Measurements from ENCODE around the gene SSR4.

SSR4 gene

DNA sequence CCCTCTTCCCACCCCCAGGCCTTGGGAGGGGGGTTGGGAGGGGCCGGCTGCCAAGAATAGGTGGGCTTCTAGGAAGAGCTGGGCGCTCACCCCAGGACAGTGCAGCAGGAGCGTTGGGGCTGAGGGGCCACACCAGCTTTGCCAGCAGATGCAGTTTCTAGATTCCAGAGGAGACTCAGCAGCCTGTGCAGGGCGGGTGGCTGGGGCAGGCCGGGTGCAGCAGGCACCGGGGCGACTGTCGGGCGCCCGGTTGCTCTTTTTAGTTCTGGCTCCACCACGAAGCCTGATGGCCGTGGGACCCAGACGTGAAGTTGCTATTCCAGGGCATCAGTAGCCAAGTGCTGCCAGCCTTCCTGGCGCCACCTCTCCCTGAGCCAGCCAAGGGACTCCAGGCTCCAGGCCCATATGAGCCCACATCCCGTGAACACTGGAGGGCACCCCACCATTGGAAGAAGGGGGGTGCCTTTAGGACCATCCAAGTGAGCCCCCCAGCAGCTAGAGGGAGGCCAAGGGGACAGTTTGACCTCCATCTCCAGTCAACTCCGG is 5.8 kb downstream of the SSR4 start:
- in situ Hi-C loops (cut with HindIII; ENCODE audit: low sequenced_read_pairs) = no loop called here
- DNase-seq (ENCODE audit: low read depth, low spot score) = no peak
- TF ChIP-seq, protein P1, sequence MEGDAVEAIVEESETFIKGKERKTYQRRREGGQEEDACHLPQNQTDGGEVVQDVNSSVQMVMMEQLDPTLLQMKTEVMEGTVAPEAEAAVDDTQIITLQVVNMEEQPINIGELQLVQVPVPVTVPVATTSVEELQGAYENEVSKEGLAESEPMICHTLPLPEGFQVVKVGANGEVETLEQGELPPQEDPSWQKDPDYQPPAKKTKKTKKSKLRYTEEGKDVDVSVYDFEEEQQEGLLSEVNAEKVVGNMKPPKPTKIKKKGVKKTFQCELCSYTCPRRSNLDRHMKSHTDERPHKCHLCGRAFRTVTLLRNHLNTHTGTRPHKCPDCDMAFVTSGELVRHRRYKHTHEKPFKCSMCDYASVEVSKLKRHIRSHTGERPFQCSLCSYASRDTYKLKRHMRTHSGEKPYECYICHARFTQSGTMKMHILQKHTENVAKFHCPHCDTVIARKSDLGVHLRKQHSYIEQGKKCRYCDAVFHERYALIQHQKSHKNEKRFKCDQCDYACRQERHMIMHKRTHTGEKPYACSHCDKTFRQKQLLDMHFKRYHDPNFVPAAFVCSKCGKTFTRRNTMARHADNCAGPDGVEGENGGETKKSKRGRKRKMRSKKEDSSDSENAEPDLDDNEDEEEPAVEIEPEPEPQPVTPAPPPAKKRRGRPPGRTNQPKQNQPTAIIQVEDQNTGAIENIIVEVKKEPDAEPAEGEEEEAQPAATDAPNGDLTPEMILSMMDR (IDR thresholded peaks at IDR 0.05; ENCODE audit: low read depth, low read length) = no peak
- no peak overlapping the region for H3K4me3 ChIP-seq (ENCODE audit: low read depth, low read length)

DNA sequence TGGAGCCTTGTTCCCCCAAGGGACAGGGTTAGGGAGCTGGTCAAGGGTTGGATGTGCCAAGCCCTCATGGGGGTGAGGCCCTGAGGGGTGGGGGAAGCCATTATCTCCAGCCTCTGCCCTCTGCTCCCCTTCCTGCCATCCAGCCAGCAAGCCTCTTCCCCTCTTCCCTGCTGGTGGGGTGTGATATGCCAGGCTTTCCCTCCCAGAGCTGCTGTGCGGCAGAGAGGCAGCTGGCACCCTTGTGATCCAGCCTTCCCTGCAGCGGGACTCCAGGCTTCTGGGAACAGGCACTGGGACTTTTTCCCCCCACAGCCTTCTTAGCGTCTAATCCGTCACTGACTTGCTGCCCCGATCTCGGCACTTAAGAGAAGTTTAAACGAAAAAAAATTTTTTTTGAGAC is 6.3 kb downstream of the SSR4 start:
- TF ChIP-seq, protein P1 (IDR thresholded peaks at IDR 0.05; ENCODE audit: low read depth, low read length) = no peak
- DNase-seq (ENCODE audit: low read depth, low spot score) = no peak
- in situ Hi-C loops (cut with HindIII; ENCODE audit: low sequenced_read_pairs) = no loop called here
- H3K4me3 ChIP-seq (ENCODE audit: low read depth, low read length) = no peak overlapping the region

DNA sequence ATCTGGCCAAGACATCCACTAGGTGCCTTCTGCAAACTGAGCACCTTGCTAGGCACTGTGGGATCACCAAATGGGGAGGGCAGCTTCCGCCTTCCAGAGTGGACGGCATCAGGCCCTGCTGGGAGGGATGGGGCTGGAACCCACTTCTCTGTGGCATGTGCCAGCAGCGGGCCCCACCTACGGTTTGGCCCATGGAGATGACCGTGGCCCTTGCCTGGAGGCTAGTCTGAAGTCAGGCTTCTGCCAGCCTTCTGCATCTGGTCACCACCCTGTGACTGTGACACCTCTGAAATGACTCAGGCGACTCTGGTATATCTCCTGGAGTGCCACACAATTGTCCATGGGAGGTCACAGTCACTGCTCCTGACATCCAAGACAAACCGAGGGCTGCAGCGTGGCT is 7.2 kb downstream of the SSR4 start:
- in situ Hi-C loops (cut with HindIII; ENCODE audit: low sequenced_read_pairs) = no loop called here
- no peak overlapping the region for H3K4me3 ChIP-seq (ENCODE audit: low read depth, low read length)
- TF ChIP-seq, protein P1 (IDR thresholded peaks at IDR 0.05; ENCODE audit: low read depth, low read length) = no peak
- DNase-seq (ENCODE audit: low read depth, low spot score) = no peak

DNA sequence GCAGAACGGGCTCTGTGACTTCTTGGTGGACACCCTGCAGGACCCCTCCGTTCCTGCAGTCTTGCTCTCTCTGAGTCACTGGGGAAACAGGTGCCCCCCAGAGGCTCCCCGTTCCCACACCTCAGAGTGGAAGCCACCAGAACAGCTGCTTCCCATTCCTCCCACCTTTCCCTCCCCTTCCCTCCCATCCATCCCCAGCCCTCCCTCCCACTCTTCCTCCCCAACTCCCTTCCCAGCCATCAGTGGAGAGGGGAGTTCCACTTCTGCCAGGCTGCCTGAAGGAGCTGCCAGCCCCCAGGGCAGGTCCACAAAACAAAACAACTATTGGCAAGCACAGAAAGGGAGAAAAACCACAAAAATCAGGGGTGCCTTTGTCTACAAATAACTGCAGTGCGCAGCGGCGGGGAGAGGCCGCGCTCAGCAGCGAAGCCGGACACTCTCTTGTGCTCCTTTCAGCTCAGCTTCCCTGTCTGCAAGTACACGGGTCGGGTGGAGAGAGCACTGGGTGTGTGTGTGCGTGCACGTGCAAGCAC is 8.1 kb downstream of the SSR4 start:
- no peak overlapping the region for H3K4me3 ChIP-seq (ENCODE audit: low read depth, low read length)
- in situ Hi-C loops (cut with HindIII; ENCODE audit: low sequenced_read_pairs) = no loop called here
- no peak for DNase-seq (ENCODE audit: low read depth, low spot score)
- TF ChIP-seq, protein P1 (IDR thresholded peaks at IDR 0.05; ENCODE audit: low read depth, low read length) = no peak

DNA sequence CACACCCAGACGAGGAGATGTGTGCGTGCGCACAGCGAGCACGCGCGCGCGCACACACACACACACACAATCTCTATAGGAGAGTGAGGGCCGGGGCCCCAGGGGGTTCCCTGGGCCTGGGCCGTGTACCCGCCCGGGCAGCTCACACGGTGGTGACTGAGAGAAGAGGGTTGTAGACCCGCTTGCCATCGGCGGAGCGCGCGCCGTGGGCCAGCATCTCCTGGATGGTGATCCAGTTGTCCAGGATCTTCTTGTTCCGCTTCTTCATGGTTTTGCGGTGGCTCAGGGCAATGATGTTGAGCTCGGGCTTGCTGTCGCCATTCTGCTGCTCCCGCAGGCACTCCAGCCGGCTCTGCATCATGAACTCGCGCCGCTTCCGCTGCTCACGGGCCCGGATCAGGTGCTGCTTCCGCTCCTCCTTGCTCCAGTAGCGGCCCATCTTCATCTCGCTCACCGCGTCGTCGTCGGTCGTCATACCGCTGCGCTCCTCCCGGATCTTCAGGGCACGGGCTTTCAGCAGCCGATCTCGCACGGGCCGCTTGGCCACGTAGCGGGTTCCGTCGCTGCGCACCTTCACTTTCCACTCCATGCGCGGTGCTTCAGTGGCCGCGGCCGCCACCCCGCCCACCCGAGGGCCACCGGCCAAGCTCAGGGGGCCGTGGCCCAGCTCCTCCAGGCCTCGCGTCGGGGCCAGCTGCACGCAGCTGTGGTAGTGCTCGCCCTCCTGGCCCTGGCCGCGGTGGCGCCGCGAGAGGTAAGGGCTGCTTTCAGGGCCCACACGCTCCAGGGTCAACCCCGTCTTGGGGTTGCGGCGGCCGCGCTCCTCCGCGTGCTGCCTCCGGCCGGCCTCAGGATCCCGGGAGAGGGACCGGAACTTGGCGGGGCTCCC is 9.0 kb downstream of the SSR4 start:
- no peak overlapping the region for H3K4me3 ChIP-seq (ENCODE audit: low read depth, low read length)
- in situ Hi-C loops (cut with HindIII; ENCODE audit: low sequenced_read_pairs) = no loop called here
- no peak for DNase-seq (ENCODE audit: low read depth, low spot score)
- TF ChIP-seq, protein P1 (IDR thresholded peaks at IDR 0.05; ENCODE audit: low read depth, low read length) = no peak

DNA sequence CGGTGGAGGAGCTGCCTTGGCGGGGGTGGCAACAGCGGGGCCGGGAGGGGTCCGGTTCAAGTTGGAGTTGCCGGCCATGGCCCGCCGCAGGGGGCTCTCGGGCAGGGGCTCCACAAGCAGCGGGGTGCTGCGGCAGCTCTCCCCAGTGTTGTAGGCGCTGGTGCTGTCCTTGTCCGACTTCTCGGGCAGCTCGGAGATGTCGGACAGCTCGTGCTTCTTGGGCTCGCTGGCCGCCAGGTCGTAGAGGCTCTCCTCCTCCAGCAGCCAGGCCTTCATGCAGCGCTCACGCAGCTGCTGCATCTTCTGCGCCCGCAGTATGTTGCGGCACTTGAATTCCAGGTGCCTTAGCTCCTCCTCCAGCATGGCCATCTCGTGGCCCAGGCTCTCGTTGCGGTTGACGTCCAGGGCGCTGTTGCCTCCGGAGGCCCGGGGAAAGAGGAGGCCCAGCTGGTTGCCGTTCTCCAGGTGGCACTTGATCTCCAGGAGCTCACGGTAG is 9.7 kb downstream of the SSR4 start:
- no peak overlapping the region for H3K4me3 ChIP-seq (ENCODE audit: low read depth, low read length)
- TF ChIP-seq, protein P1 (IDR thresholded peaks at IDR 0.05; ENCODE audit: low read depth, low read length) = no peak
- no peak for DNase-seq (ENCODE audit: low read depth, low spot score)
- in situ Hi-C loops (cut with HindIII; ENCODE audit: low sequenced_read_pairs) = no loop called here
